H1 (cell line): Measurements from ENCODE around the gene ADAMTS20. TPM values are rescaled to one million over a fixed set of nuclear protein-coding genes. Genes with fewer than 3 reads are reported as not detected.

Experiments
- CTCF ChIA-PET: fragments of 300-600 bp; sonication (Branson Sonifier 250); formaldehyde crosslinking; loops from one replicate; lab custom pipeline; 2021; ENCODE audit not compliant: partially characterized antibody; lab: Charles Lee
- POLR2A ChIA-PET: fragments of 300-600 bp; sonication (Branson Sonifier 250); formaldehyde crosslinking; loops from one replicate; lab custom pipeline; 2021; ENCODE audit warnings: inconsistent platforms; ENCODE audit not compliant: partially characterized antibody; lab: Charles Lee
- DNase-seq, 2 experiments: peaks; one replicate each; pipeline versions ENCODE4 v3.0.0 to v3.0.0-alpha.2; 2010 to 2022; ENCODE audit warnings: low spot score in 2 of 2, low read depth in 1 of 2, mixed read lengths in 1 of 2
- FAIRE-seq: peaks from 2 replicates; lab custom pipeline; 2011; peaks lifted over from hg19 to GRCh38; lab: Jason Lieb, UNC
- H2AFZ ChIP-seq: 2 replicates; pipeline ENCODE4 v1.8.1; 2012; ENCODE audit warnings: low read length, inconsistent platforms
- H2AK5ac ChIP-seq: 2 replicates; pipeline ENCODE4 v1.6.1; 2013; ENCODE audit warnings: low read depth, low read length
- H2BK120ac ChIP-seq: replicated peaks from 2 replicates; pipeline ENCODE3; 2013; ENCODE audit warnings: low read depth, low read length, inconsistent platforms
- H2BK12ac ChIP-seq: 2 replicates; pipeline ENCODE4 v1.6.1; 2013; ENCODE audit warnings: low read depth, low read length
- H2BK15ac ChIP-seq: 2 replicates; pipeline ENCODE4 v1.6.1; 2013; ENCODE audit warnings: low read length
- H2BK20ac ChIP-seq: 2 replicates; pipeline ENCODE4 v1.6.1; 2013; ENCODE audit warnings: low read length
- H2BK5ac ChIP-seq: 2 replicates; pipeline ENCODE4 v1.6.1; 2013; ENCODE audit warnings: low read depth, low read length
- H3K14ac ChIP-seq: 2 replicates; pipeline ENCODE4 v1.6.1; 2013; ENCODE audit warnings: inconsistent platforms; ENCODE audit not compliant: insufficient read length
- H3K18ac ChIP-seq: 2 replicates; pipeline ENCODE4 v1.6.1; 2013; ENCODE audit warnings: low read length; ENCODE audit errors: extremely low read depth
- H3K23ac ChIP-seq: 2 replicates; pipeline ENCODE4 v1.6.1; 2013; ENCODE audit warnings: inconsistent platforms; ENCODE audit not compliant: insufficient read length
- H3K23me2 ChIP-seq: 2 replicates; pipeline ENCODE4 v1.6.1; 2013; ENCODE audit warnings: low read depth, low read length
- H3K27ac ChIP-seq: 2 replicates; pipeline ENCODE4 v1.6.1; 2011; ENCODE audit warnings: low read depth, low read length, inconsistent platforms
- H3K27me3 ChIP-seq, 4 experiments: replicated peaks in 1 of 4; 1 replicate in 1 of 4; 2 replicates in 3 of 4; pipeline versions ENCODE4 v1.6.1 to v1.8.1; 2011 to 2013; ENCODE audit warnings: low read length in 3 of 4, mild to moderate bottlenecking in 3 of 4, inconsistent platforms in 2 of 4, mixed read lengths in 2 of 4, moderate library complexity in 1 of 4; ENCODE audit not compliant: control insufficient read depth in 3 of 4, insufficient read depth in 3 of 4; ENCODE audit errors: extremely low read depth in 1 of 4
- H3K36me3 ChIP-seq, 4 experiments: 2 replicates each; pipeline versions ENCODE4 v1.6.1 to v1.8.1; 2011 to 2013; ENCODE audit warnings: mild to moderate bottlenecking in 4 of 4, low read length in 3 of 4, moderate library complexity in 2 of 4, control low read depth in 1 of 4, inconsistent platforms in 1 of 4; ENCODE audit not compliant: insufficient read depth in 4 of 4, control insufficient read depth in 2 of 4
- H3K4ac ChIP-seq: replicated peaks from 2 replicates; pipeline ENCODE3; 2013; ENCODE audit warnings: low read length, low read depth, mixed read lengths, inconsistent platforms; ENCODE audit not compliant: insufficient read length
- H3K4me1 ChIP-seq, 4 experiments: replicated peaks in 1 of 4; 1 replicate in 1 of 4; 2 replicates in 3 of 4; pipeline versions ENCODE4 v1.6.1 to v1.8.1; 2011 to 2013; ENCODE audit warnings: low read length in 3 of 4, inconsistent platforms in 2 of 4, mixed read lengths in 1 of 4; ENCODE audit not compliant: insufficient read depth in 4 of 4, control insufficient read depth in 3 of 4
- H3K4me2 ChIP-seq, 2 experiments: 2 replicates each; pipeline versions ENCODE4 v1.6.1 to v1.8.1; 2011 to 2013; ENCODE audit warnings: low read depth in 2 of 2, low read length in 2 of 2, control low read depth in 1 of 2, inconsistent platforms in 1 of 2, mild to moderate bottlenecking in 1 of 2; ENCODE audit not compliant: insufficient read depth in 1 of 2
- H3K4me3 ChIP-seq, 4 experiments: fragments of 200-600, 300-600 bp in 1 of 4; sonication (generic), shearing (Covaris generic), sonication (Bioruptor Twin) in 1 of 4; 2 replicates each; pipeline versions ENCODE4 v1.5.1 to v1.8.1; 2011 to 2016; ENCODE audit warnings: low read length in 4 of 4, low read depth in 3 of 4, control low read depth in 2 of 4, inconsistent platforms in 2 of 4, mild to moderate bottlenecking in 2 of 4, mixed read lengths in 1 of 4, moderate library complexity in 1 of 4; ENCODE audit not compliant: insufficient read depth in 2 of 4; ENCODE audit errors: extremely low read depth in 1 of 4
- H3K56ac ChIP-seq: replicated peaks from 2 replicates; pipeline ENCODE3; 2013; ENCODE audit warnings: low read depth, mild to moderate bottlenecking, mixed read lengths, low read length, inconsistent platforms; ENCODE audit not compliant: insufficient read length
- H3K79me1 ChIP-seq: 2 replicates; pipeline ENCODE4 v1.6.1; 2013; ENCODE audit warnings: low read depth, low read length, control low read depth
- H3K79me2 ChIP-seq, 2 experiments: 2 replicates each; pipeline versions ENCODE4 v1.6.1 to v1.8.1; 2012 to 2013; ENCODE audit warnings: low read length in 2 of 2, mild to moderate bottlenecking in 2 of 2, inconsistent platforms in 1 of 2; ENCODE audit not compliant: insufficient read depth in 2 of 2, control insufficient read depth in 1 of 2
- H3K9ac ChIP-seq, 4 experiments: replicated peaks in 1 of 4; 1 replicate in 1 of 4; 2 replicates in 3 of 4; pipeline versions ENCODE4 v1.6.1 to v1.8.1; 2011 to 2013; ENCODE audit warnings: low read depth in 3 of 4, low read length in 3 of 4, control low read depth in 2 of 4, mild to moderate bottlenecking in 2 of 4, moderate library complexity in 2 of 4, inconsistent platforms in 1 of 4; ENCODE audit errors: extremely low read depth in 1 of 4
- H3K9me3 ChIP-seq, 2 experiments: 2 replicates each; pipeline versions ENCODE4 v1.6.1 to v1.8.1; 2012 to 2013; ENCODE audit warnings: mild to moderate bottlenecking in 2 of 2, moderate library complexity in 2 of 2, control low read depth in 1 of 2, inconsistent platforms in 1 of 2, low read depth in 1 of 2, low read length in 1 of 2, mixed read lengths in 1 of 2; ENCODE audit not compliant: insufficient read depth in 2 of 2
- H4K20me1 ChIP-seq, 2 experiments: replicated peaks in 1 of 2; 2 replicates each; pipeline versions ENCODE3 to v1.8.1; 2011 to 2013; ENCODE audit warnings: inconsistent platforms in 2 of 2, low read length in 2 of 2, mild to moderate bottlenecking in 1 of 2; ENCODE audit not compliant: insufficient read depth in 2 of 2, control insufficient read depth in 1 of 2
- H4K5ac ChIP-seq: 2 replicates; pipeline ENCODE4 v1.6.1; 2013; ENCODE audit warnings: low read length, low read depth, mixed read lengths, inconsistent platforms; ENCODE audit not compliant: insufficient read length
- H4K8ac ChIP-seq: 2 replicates; pipeline ENCODE4 v1.8.0; 2013; ENCODE audit warnings: mild to moderate bottlenecking, moderate library complexity, low read length, inconsistent platforms; ENCODE audit not compliant: insufficient read depth; ENCODE audit errors: extremely low read depth
- H4K91ac ChIP-seq: replicated peaks from 2 replicates; pipeline ENCODE3; 2013; ENCODE audit warnings: low read length, mixed read lengths, inconsistent platforms; ENCODE audit not compliant: insufficient read length
- BACH1 ChIP-seq: IDR thresholded peaks from 2 replicates; pipeline ENCODE4 v1.6.1; 2012; ENCODE audit warnings: low read length, improper control_type of control experiment
- CBX5 ChIP-seq: fragments of 300-800, 300-1000 bp; sonication (generic); IDR thresholded peaks from 2 replicates; pipeline ENCODE4 v1.7.1; 2016; ENCODE audit warnings: antibody characterized with exemption, low read length, low read depth
- CTBP2 ChIP-seq: IDR thresholded peaks from 2 replicates; pipeline ENCODE4 v1.7.0; 2011; ENCODE audit warnings: borderline replicate concordance, mild to moderate bottlenecking, moderate library complexity, mixed read lengths, low read length; ENCODE audit not compliant: insufficient read depth, insufficient read length
- KDM4A ChIP-seq: IDR thresholded peaks from one replicate; pipeline ENCODE4 v1.7.1; 2012; ENCODE audit warnings: low read depth, mild to moderate bottlenecking, moderate library complexity, low read length, inconsistent platforms; ENCODE audit not compliant: severe bottlenecking
- RNF2 ChIP-seq: fragments of 200-900, 300-1000 bp; sonication (generic); IDR thresholded peaks from 2 replicates; pipeline ENCODE4 v1.7.1; 2016; ENCODE audit warnings: borderline replicate concordance, low read depth, mild to moderate bottlenecking, antibody characterized with exemption, low read length; ENCODE audit not compliant: poor library complexity, severe bottlenecking; ENCODE audit errors: missing control alignments
- WGBS, 2 experiments: shearing (Covaris generic) in 1 of 2; methylation state at CpG; one replicate each; pipeline versions ENCODE4 v1.1.6 to v1.1.7; 2013 to 2015; ENCODE audit warnings: low lambda C conversion rate in 2 of 2, mixed read lengths in 2 of 2, inconsistent platforms in 1 of 2, low coverage in 1 of 2, missing lambda C conversion rate in 1 of 2; ENCODE audit not compliant: insufficient replicate concordance in 2 of 2, insufficient coverage in 1 of 2, insufficient read length in 1 of 2; ENCODE audit errors: extremely low coverage in 1 of 2, missing lambda C conversion rate in 1 of 2; 5-methylcytosine and 5-hydroxymethylcytosine counted together
- polyA plus RNA-seq, 7 experiments: library from polyadenylated mRNA; depleted of rRNA in 3 of 7; stranded (reverse) in 5 of 7; unstranded in 2 of 7; fragments of >200 nt in 5 of 7; fragments of 200-250 nt in 2 of 7; gene quantifications; 1 replicate in 5 of 7; 2 replicates in 1 of 7; 4 replicates in 1 of 7; pipeline versions ENCODE4 v1.2.1 to v1.2.3, GENCODE V29; 2011 to 2013; ENCODE audit warnings: missing spikeins in 2 of 7, mixed read lengths in 2 of 7
- total RNA-seq: library from RNA; stranded (reverse); fragmentation: NEBNext Ultra II Directional; extraction: Animal tissue kit (Norgen Biotek cat#: 25700); gene quantifications from 2 replicates; pipeline ENCODE4 v1.2.1, GENCODE V29; 2021

The ADAMTS20 gene
- total and polyA plus RNA-seq, 2 of the 8 experiments (the other 6 are each of a cell fraction or from before 2014, with no cell fraction given), result 2.9 to 5.1 TPM

GRCh38 chr12:43357141-43357540 is 194.9 kb downstream of the ADAMTS20 start:
- no peak overlapping the region for H3K4ac ChIP-seq
- no peak overlapping the region for H2BK20ac ChIP-seq
- no peaks in the 10 kb centered on the region for H3K4me1 ChIP-seq
- H3K23ac ChIP-seq, result no peak overlapping the region
- H4K91ac ChIP-seq, result no peak overlapping the region
- H3K79me1 ChIP-seq, result no peaks in the 10 kb centered on the region
- H2BK12ac ChIP-seq, result no peak overlapping the region
- H3K23me2 ChIP-seq, result no peaks in the 10 kb centered on the region
- H4K8ac ChIP-seq, result no peak overlapping the region
- no peak overlapping the region for H2BK120ac ChIP-seq
- no peaks in the 10 kb centered on the region for H3K27me3 ChIP-seq
- no peaks in the 10 kb centered on the region for H3K9me3 ChIP-seq
- POLR2A ChIA-PET, result no interaction called here
- H3K36me3 ChIP-seq, result no peaks in the 10 kb centered on the region
- H3K27ac ChIP-seq, result no peak overlapping the region
- no peak overlapping the region for H2BK5ac ChIP-seq
- H2AK5ac ChIP-seq, result no peak overlapping the region
- H3K4me2 ChIP-seq, result no peak overlapping the region
- H2AFZ ChIP-seq, result no peak overlapping the region
- TF ChIP-seq KDM4A (no peak), CTBP2 (no peak), BACH1 (no peak), CBX5 (no peak), RNF2 (no peak)
- TF ChIP-seq, all 59 proteins: peak for 0
- no peak overlapping the region for H2BK15ac ChIP-seq
- H3K9ac ChIP-seq, result no peak overlapping the region
- H3K14ac ChIP-seq, result no peak overlapping the region
- no peak overlapping the region for H3K18ac ChIP-seq
- H3K79me2 ChIP-seq, result no peaks in the 10 kb centered on the region
- H3K4me3 ChIP-seq, result no peak overlapping the region
- H4K20me1 ChIP-seq, result no peaks in the 10 kb centered on the region
- 96% methylated on average over 1 of the region's 1 CpG; no CpG with 5 or more reads in 1 of the 2 experiments for WGBS, 2 experiments
- DNase-seq, result no peak
- no peak for FAIRE-seq
- no peak overlapping the region for H3K56ac ChIP-seq
- CTCF ChIA-PET, result interaction anchor here (0.7 kb wide), 1 partner anchor 445 kb away, joined by 3 read pairs; no protein-coding TSS in a partner anchor
- no peak overlapping the region for H4K5ac ChIP-seq
